Effector CD4-positive, alpha-beta T cell (primary cell): ENCODE data around the gene B3GALT4.
A peak's percentile ranks its signal among the peaks of the same experiment; 100 is the strongest.
"Not testable (repeated sequence)": the region's sequence is repeated elsewhere in the genome, so short reads cannot be mapped to it uniquely, and the experiment has no call there.

ENCODE experiments used
- DNase-seq: peaks from one replicate; pipeline ENCODE4 v3.0.0-alpha.2; 2020

B3GALT4 gene

GRCh38 chr6:33272275-33273128 is 4.4 kb upstream of the B3GALT4 start:
- no peak for DNase-seq

GRCh38 chr6:33273129-33273923 is 3.6 kb upstream of the B3GALT4 start:
- no peak for DNase-seq

GRCh38 chr6:33273924-33274902 is 2.7 kb upstream of the B3GALT4 start:
- DNase-seq = no peak

- not testable (repeated sequence) for DNase-seq
Measured at GRCh38 chr6:33275795-33276580, 935 bp upstream of the B3GALT4 start.

- DNase-seq = no peak
Measured at GRCh38 chr6:33276581-33276863, 401 bp upstream of the B3GALT4 start.

GRCh38 chr6:33277663-33278391 is 904 bp downstream of the B3GALT4 start:
- no peak for DNase-seq

GRCh38 chr6:33278392-33278741 is 1.4 kb downstream of the B3GALT4 start:
- DNase-seq = no peak

- DNase-seq = no peak
Measured at GRCh38 chr6:33278810-33279209, 1.9 kb downstream of the B3GALT4 start.

- DNase-seq = no peak
Measured at GRCh38 chr6:33279257-33279695, 2.4 kb downstream of the B3GALT4 start.

- DNase-seq = no peak
Measured at GRCh38 chr6:33279971-33280511, 3.1 kb downstream of the B3GALT4 start.

- DNase-seq = no peak
Measured at GRCh38 chr6:33280539-33280938, 3.6 kb downstream of the B3GALT4 start.

GRCh38 chr6:33285214-33285613 is 8.3 kb downstream of the B3GALT4 start:
- not testable (repeated sequence) for DNase-seq

- DNase-seq = no peak
Measured at GRCh38 chr6:33286946-33287914, 10.3 kb downstream of the B3GALT4 start.

- no peak for DNase-seq
Measured at GRCh38 chr6:33288141-33288920, 11.4 kb downstream of the B3GALT4 start.

- peak; percentile 80 for DNase-seq
Measured at GRCh38 chr6:33288921-33289783, 12.2 kb downstream of the B3GALT4 start, which contains the start of the genes PFDN6 and WDR46. Gene PFDN6, plus strand, starts transcription at chr6:33289601. Its CDS starts 256 bp downstream, at chr6:33289857. Gene WDR46, minus strand, starts transcription at chr6:33289239. Its CDS starts 69 bp downstream, at chr6:33289170.

GRCh38 chr6:33289784-33290315 is 12.9 kb downstream of the B3GALT4 start:
- no peak for DNase-seq

- DNase-seq = no peak
Measured at GRCh38 chr6:33290459-33290858, 13.5 kb downstream of the B3GALT4 start.
